Stimulated activated CD4-positive, alpha-beta T cell treated with anti-CD3 and anti-CD28 coated beads, TNF-alpha, amount 100 ng/mL, for 24 hours (primary cell): ENCODE results near the gene SRMS.

Source experiments
- DNase-seq, 3 experiments: peaks; one replicate each; pipeline ENCODE4 v3.0.0-alpha.2; 2020; ENCODE audit warnings: low read depth in 3 of 3

SRMS gene

DNA sequence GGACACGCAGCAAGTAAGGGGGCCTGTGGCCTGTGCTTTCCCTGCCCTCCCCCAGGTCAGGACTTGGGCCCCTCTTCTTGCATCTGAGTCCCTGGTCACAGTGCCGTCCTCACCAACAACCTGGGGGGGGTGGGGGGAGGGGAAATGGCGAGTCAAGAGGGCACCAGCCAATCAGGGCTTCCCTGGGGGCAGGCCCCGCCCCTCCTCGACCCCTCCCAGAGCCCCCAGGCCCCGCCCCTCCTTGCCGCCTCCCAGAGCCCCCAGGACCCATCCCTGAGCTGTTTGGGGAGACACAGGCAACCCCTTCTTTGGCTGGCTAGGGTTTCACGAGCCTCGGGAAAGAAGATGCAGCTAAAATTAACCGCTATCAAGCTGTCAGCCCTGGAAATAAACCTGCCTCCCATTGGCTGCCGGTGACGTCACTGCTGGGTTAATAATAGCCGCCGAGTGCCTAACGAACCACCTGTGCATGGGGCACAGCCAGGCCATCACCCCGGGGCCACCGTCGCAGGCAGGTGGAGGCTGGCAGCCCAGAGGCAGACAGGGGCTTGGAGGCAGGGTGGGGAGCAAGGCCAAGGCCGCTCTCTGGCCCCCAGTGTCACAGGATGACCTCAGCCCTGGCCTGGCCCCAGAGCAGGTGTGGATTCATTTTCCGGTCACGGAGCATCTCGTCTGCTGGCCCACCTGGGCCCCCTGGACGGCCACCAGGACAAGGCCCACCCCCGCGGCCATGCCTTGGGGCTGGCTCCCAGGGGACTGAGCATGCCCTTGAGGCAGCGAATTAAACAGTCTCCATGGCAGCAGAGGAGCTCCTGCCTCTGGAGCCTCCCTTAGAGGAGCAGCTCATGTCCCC lies 45.5 kb downstream of the SRMS start:
- DNase-seq = no peak

DNA sequence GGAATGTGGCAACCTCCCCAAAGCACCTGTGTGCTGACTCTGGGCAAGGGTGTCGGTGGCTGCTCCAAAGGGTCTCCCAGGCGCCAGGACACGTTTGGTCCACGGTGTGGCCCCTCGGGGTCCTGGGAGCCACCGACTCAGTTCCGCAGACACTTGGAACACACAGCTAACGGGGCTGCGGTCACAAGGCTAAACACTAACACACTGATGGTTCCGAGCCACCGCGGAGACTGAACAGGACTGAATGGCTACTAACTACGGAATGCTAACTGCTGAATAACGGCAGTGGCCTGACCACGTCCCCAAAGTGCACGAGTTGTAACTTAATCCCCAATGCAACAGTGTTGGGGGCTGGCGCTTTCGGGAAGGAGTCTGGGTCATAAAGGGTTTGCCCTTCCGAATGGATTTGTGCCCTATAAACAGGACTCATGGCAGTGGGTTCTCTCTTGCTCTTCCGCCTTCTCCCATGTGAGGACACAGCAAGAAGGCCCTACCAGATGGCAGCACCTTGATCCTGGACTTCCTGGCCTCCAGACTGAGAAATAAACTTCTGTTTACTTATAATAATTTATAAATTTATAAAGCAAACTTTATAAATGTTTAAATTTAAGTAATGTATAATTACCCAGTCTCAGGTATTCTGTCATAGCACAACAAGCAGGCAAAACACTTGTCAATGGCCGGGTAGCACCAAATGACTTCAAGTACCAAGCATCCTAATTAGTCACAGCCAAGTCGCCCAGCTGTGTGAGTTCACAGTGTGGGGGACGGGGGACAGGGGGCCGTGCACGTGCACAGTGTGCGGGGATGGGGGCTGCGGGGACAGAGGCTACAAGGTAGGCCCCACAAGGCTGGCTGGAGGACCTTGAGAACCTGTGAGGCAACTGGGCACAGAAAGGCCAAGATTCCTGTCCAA lies 46.4 kb downstream of the SRMS start:
- no peak for DNase-seq

DNA sequence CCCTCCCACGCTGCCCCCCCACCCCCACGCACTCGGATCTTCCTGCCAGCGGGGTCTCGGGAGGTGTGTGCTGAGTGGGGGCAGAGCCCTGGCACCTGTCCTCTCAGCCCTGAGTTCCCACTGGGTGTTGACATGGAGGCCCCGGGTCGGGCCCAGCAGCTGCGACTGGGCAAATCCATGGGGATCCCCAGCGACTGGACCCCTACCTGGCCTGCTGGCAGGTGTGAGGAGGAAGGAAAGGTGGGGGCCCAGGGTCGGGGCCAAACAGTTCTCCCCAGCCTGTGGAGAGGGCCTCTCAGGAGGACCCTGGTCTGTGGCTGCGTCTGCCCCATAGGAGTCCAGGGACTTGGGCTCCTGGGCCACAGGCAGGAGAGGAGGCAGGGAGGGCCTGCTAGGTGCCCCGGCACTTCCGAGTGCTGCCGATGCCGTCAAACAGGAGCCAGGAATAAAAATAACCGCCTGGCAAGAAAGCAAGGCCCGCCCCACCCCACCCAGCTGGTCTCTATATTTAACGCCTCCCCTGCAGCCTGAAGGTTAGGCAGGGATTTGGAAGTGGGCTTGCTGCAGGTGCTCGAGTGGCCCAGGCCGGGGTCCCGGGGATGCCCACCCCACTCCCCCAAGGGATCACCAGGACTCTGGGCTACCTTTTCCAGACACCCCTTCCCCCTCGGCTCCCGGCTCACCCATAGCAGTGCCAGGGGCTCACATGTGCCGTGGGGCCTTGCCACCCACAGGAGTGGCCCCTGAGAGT lies 47.2 kb downstream of the SRMS start:
- DNase-seq = no peak

DNA sequence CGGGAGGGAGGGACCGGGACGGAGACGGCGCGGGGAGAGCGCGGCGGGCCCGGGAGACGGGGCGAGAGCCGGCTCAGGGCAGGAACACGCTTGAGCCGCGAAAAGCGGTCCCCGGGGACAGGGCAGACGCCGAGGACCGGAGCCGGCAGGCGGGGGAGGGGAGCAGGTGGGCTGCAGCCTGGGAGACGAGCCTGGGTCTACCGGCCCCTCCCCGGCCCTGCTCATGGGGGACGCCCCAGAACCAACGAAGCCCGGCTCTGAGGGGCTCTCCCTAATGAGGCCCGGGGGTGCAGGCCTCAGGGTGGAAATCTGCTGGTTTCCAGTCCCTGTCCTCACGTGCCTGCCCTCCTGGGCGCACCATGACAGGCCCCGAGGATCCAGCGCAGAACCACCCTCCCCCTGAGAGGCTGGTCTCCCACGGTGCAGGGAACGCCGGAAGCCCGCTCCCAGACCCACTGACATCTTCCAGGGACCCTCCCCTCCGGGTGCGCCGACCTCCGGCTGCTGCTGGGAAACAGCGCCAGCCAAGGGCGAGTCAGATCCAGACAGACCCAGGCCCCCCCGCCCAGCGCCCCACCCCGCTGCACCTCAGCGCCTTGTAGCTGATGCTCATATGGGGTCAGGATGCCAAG lies 48.1 kb downstream of the SRMS start:
- no peak for DNase-seq

DNA sequence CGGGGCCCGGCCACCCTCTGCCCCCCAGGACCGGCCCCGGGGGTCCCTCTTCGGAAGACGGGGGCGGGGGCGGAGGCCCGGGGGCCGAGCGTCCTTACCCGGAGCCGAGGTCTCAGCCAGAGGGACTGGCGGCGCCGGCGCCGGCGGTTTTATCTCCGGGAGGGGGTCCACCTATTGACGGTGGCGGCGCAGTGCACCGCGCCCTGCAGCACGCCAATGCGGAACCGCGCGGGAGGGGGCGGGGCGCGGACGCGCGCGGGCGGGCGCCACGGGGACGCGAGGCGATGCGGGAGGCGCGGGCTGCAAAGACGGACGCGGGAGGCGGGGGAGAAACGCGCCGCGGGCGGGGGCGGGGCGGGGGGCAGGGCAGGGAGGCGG lies 48.6 kb downstream of the SRMS start, which contains the start of gene EEF1A2:
EEF1A2 (minus strand) TSS at position 124 of the 378 bp plus-strand sequence. CDS start 1,320 bp downstream, outside the sequence.
- DNase-seq = no peak

DNA sequence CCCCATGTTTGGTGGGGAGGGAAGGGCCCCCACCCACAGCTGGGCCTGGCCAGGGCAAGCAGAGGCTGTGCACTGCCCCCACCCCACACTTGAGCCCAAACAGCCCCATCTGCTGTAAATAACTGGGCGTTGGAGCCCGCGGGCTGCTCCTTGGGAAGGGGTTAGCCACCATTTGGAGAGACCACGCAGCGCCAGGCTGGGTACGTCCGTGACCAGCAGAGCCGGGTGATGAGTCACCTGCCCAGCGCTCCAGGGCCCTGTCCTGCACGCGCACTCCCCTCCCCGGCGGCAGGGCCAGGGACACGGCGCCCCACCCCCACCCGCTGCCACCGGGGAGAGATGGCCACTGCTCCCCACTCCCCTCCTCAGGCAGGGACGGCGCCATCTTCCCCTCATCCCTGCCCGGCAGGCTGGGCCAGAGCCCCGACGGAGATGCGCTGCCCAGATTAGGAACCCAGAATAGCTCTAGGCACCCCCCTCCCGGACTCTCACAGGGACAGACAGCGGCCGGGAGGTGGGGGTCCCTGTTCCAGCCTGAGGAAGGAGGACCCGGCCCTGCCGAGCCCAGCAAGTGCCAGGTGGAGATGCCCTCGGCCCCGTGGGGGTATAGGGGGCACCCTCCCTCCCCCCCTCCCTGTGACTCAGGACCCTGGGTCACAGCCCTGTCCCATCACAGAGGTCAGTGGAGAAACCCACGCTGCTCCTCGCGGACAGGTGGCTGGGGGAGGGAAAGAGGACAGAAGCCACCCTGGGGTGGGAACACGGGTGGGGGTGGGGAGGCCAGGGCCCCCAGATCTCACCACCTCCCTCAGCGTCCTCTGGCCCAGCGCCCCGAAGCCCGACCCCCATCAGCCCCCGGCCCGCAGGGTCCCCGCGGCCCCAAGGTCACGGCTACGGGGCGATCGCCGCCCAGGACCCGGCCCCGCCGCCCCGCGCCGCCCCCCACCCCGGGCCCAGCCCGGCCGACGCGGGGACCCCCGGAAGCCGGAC lies 49.3 kb downstream of the SRMS start:
- no peak for DNase-seq

DNA sequence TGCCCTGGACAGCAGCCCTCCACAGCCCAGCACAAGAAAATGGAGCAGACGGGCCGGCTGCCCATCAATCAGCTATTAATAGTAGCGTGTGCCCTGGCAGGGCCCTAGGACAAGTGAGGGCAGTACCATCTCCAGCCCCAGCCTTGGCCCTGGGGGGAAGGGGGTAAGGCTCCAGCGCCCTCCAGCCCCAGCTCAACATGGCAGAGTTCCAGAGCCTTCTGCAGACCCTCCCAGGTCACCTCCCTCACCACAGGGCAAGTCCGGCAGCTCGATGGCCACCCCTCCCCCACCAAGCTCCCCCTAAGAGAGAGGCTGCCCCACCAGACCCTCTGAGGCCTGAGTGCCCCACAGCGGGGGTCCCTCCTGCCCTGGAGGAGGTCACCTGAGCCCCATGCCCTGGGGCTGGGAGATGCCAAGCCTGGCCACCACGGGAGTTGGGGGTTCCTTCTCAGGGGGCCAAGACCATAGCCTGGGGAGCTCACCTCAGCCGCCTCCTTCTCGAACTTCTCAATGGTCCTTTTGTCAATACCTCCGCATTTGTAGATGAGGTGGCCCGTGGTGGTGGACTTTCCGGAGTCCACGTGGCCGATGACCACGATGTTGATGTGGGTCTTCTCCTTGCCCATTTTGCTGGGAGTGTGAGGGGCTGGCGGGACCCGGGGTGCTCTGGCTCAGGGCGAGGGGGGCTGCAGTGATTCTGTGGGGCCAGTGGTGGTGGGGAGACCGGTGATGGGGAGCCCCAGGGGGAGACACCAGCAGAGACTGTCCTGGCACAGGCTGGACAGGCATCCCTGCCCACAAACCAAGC lies 50.2 kb downstream of the SRMS start:
- no peak for DNase-seq

DNA sequence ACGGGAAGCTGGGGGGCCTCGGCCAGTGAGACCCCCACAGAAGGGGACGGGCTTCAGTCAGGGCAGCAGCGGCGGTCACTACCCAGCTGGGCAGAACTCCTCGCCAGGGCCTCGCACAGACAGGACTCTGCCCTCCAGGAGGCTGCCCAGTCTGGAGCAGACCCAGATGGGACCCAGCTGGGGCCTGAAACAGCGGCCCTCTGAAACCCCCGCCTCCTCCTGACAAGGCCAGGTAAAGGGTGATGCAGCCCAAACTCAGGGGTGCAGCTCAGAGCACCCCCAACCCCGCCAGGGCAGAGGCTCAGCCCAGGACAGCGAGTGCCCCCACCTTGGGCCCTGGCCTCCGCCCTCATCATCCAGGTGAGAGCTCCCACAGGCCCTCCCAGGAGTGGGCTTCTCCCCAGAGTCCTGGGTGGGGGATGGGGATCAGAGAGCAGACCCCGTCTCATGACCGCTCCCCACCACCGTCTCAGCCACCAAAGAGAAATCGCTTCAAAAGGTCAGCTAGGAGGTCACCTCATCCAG lies 50.9 kb downstream of the SRMS start:
- DNase-seq = no peak

DNA sequence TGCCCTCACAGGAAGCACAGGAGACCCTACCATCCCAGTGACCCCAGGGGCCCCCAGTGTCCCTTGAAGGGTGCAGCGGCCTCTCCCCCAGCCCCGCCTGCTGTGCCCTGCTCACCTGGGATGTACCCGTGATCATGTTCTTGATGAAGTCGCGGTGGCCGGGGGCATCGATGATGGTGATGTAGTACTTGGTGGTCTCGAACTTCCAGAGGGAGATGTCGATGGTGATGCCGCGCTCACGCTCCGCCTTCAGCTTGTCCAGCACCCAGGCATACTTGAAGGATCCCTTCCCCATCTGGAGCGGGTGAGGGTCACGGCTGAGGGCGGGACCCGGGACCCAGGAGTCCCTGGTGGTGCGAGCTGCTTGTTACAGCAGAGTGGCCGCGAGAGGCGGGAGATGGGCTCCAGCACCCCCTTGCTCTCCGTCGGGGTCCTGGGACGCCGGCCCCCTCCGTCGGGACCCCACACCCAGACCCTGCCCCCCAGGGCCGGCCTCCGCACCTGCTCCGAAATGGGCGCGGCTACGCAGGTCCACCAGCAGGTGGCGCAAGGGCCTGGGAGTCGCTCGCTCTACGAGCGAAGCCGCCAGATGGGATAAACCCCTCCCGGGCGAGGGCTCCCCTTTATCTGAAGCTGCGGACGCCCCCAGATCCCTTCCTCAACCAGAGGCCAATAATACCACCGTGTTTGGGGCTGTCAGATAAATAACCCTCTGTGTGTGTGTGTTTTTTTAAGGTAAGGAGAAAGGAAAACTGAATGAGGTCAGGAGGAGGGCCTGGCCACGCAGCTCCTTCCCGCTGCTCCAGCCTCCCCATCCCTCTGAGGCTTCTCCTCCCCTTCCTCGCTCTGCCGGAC lies 51.6 kb downstream of the SRMS start:
- peak; percentile 58 to 71 (median 70) for DNase-seq

DNA sequence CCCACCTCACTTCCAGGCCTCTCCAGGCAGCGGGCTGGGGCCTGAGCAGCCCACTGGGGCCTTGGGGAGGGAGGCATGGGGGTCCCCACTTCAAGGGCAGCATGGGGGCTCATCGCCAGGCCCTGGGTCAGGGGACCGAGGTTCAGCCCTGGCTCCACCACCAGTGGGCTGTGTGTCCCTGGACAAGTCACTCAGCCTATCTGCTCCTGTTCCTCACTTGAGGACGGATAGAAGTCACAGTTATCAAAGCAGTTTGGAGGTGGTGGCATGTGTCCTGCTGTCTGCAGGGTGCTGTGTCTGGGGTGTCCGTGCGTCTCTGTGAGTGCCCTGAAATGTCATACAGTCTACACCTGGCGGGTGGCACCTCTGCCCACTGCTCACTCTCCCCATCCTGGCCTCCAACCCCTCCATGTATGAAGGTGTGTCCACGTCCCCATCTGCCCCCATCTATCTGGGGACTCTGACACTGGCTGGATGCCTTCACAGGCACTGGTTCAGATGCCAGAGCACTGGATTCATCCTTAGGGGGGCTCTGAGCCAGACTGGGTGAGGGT lies 52.3 kb downstream of the SRMS start:
- DNase-seq = no peak

DNA sequence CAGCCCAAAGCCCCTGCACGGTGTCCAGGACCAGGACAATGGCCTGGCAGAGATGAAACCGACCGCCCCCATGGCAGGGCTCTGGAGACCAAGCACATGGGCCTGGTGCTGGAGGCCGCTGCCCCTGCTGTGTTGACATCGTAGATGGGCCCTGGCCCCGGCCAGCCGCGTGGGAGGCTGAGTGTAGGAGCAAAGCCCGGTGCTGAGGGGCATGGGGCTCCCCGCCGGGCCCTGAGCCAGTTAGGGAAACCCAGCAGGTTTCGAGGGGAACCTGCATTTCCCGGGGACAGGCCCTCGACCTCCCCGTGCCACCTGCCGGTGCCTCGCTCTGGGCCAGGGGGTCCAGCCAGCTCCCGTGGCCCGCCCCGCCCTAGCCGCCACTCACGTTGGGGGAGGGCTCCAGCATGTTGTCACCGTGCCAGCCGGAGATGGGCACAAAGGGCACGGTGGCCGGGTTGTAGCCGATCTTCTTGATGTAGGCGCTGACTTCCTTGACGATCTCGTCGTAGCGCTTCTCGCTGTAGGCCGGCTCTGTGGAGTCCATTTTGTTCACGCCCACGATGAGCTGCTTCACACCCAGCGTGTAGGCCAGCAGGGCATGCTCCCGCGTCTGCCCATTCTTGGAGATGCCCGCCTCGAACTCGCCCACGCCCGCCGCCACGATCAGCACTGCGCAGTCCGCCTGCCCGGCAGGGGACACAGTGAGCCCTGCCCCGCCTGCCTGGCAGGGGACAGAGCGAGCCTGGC lies 53.0 kb downstream of the SRMS start:
- no peak for DNase-seq

DNA sequence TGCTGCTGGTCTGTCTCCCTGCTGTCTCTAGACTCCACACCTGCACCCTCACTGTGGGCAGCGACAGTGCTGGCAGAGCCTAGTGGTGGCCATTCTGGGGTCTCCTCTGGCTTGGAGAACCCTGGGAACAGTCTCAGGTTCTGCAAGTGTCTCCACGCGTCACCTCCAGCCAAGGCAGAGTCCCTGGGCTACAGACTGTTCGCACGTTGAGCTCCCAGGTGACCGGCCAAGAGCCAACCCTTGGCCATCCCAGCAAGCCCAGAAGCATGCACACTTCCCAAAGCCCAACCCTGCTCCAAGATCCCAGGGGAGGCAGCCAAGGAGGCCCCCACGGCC lies 53.5 kb downstream of the SRMS start:
- DNase-seq = no peak

DNA sequence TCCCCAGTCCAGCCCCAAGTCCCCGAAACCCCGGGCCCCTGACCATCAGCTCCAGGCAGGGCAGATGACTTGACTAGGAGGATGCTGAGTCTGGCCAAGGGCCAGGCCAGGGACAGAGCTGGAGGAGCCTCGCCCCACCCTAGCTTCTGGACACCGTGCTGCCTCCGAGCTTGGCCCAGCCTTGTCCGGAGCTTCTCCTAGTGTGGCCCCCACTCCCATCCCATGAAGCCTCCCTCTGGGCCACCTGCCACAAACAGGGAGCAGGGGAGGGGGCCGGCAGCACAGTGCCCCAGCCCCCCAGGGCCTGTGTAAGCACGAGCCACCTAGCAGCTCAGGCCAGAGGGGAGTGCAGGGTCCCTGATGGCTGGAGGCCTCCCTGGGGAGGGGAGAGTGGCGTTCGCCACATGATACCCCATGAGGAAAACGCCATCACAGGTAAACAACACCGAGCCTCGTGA lies 54.0 kb downstream of the SRMS start:
- no peak for DNase-seq

DNA sequence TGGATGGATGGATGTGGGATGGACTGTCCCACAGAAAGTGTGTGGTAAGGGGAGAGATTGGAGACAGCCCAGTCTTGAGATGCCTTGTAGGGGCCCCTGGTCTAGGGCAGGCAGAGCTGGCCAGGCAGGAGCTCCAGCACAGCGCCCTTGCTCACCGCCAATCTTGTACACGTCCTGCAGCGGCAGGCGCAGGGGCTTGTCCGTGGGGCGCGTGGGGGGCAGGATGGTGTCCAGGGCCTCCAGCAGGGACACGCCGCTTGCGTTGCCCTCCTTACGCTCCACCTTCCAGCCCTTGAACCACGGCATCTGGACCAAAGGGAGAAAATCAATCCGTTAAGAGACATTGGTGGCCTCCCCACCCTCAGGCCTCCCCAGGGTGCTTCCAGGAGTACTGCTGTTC lies 54.6 kb downstream of the SRMS start:
- no peak for DNase-seq

DNA sequence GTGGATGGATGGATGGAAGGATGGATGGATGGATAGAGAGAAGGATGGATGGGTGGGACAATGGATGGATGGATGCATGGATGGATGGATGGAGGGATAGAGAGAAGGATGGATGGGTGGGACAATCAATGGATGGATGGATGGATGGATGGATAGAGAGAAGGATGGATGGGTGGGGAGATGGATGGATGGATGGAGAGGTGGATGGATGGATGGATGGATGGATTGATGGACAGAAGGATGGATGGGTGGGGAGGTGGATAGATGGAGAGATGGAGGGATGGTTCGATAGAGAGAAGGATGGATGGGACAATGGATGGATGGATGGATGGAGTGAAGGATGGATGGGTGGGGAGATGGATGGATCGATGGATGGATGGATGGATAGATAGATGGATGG lies 55.0 kb downstream of the SRMS start:
- DNase-seq = no peak

DNA sequence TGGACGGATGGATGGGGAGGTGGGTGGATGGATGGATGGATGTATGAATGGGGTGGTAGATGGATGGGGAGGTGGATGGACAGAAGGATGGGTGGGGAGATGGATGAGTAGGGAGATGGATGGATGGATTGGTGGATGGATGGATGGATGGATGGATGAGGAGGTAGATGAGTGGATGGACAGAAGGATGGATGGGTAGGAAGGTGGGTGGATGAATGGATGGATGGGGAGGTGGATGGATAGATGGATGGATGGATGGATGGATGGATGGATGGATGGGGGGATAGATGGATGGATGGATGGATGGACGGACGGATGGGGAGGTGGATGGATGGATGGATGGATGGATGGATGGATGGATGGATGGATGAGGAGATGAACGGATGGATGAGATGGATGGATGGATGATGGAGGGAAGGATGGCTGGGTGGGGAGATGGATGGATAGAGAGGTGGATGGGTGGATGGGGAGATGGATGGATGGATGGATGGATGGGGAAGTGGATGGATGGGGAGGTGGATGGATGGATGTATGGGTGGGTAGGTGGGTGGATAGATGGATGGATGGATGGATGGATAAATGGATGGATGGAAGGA lies 55.8 kb downstream of the SRMS start:
- no peak for DNase-seq

DNA sequence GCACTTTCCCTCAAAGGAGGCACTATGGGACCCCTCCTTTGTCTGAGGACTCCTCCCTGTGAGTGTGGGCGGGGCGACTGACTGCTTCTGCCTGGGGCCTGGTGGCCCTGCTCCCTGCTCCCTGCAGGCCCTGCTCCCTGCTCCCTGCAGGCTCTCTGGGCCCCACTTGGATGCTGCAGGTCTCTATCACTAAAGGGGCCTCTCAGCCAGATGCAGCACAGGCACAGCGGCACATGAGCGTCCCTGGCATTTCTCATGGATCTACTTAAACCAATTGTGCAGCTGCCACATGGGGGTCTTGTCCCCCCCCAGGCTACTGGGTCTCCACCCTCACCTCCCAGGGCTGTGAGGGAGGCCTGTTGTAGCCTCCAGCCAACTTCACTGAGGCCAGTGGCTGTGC lies 56.5 kb downstream of the SRMS start:
- DNase-seq = no peak
